A172 (cell line): ENCODE data around the gene VPS8. TPM values are rescaled to one million over a fixed set of nuclear protein-coding genes. Genes with fewer than 3 reads are reported as not detected.
"Not testable (repeated sequence)": the region's sequence is repeated elsewhere in the genome, so short reads cannot be mapped to it uniquely, and the experiment has no call there.

ENCODE experiments used
- DNase-seq: peaks from one replicate; pipeline ENCODE4 v3.0.0-alpha.2; 2015; ENCODE audit warnings: low spot score
- total RNA-seq: library from RNA; depleted of rRNA; stranded (reverse); fragments of >200 nt; shearing (Covaris generic); gene quantifications from 2 replicates; pipeline ENCODE4 v1.2.3, GENCODE V29; 2014

Gene VPS8
- total RNA-seq, 1 experiment from 2014 or later, result 47.7 TPM

DNA sequence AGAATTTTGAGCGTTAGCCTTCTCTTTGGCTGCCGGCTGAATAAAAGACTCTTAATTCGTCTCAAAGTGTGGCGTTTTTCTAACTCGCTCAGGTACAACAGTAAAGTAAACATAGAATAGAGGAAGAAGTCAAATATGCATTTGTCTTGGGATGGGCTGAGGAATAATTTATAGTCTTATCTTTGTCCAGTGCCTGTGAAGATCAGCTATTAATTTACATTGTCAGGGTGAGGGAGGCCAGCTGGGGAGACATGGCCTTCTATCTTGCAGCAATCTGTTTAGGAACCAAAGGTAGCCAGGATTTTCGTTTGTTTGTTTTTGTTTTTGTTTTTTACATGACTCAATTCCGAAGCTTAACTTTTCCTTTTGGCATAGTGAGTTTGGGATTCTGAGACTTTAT lies 100.2 kb downstream of the VPS8 start:
- DNase-seq, result no peak

GRCh38 chr3:184914628-184915027 lies 102.7 kb downstream of the VPS8 start:
- DNase-seq, result no peak

- DNase-seq, result no peak
Measured at GRCh38 chr3:184918750-184919149, 106.8 kb downstream of the VPS8 start.

DNA sequence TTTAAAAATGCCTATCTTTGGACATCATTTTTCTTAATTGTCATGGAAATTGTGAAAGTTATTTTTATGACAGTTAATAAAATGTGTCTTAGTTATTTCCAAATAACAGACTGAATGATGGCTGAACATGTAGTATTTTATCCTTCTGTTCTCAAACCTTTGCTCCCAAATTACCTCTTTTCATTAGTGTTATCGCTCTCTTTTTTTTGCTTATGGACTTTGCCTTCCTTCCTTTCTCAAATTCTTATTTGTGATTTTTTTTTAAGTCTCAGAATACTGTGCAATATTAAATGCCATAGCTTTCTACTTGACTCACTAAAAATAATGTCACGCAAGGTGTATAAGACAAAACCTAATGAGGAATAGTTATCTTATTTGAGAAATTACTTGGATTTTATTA lies 107.7 kb downstream of the VPS8 start:
- no peak for DNase-seq

DNA sequence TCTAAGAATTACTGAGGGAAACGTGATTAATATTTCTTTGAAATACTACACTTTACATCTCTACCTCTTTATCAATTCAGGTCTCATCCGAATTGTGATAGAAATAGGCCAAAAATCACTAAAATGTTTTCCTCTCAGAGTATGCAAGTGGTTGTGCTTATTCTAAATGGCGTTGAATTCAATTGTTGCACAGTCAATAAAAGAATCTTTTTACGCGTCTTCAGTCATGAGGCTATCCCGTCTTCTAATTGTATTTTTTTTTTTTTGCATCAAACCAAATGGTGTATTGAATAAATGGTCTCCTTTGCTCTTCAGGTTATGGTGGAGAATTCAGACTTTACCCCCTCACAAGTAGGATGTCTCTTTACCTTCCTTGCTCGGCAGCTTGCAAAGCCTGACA lies 112.6 kb downstream of the VPS8 start:
- DNase-seq, result no peak

GRCh38 chr3:184927796-184928315 lies 115.9 kb downstream of the VPS8 start:
- DNase-seq, result no peak

GRCh38 chr3:184932777-184933176 lies 120.8 kb downstream of the VPS8 start:
- DNase-seq, result no peak

DNA sequence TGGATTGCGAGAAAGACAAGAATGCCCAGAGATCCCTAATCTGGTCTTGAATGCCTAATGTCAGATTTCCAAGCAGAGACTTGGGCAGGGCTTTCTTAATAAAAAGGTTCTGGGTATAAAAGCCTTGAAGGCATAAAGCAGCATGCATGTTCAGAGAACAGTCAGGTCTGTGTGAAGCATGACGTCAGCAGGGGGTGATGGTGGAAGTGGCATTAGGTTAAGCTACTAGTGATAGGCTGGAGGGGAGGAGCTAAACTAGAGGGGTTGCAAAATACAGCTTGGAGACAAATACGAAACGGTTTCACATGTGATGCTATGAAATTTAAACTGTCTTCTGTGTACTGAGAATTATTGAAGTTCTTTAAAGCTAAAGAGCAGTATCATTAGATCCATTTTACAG lies 125.6 kb downstream of the VPS8 start:
- no peak for DNase-seq

DNA sequence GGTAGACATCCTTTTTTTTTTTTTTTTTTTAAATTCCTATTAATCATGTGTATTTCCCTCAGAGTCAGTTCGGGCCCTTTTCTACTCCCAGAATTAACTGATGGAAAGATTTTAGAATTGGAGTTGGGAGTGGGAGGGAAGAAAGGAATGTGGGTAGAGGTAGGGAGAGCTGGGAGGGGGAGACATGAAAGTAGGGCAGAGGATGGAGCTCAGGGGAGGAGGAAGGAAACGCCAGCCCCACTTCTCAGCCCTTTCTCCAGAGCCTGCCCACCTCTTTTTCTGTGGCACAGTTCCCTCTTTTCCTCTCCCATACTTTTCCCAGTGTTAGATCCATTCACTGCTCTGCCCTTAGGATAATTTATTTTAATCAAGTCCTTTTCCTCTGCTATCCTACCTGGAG lies 129.4 kb downstream of the VPS8 start:
- DNase-seq, result no peak

GRCh38 chr3:184942735-184943134 lies 130.8 kb downstream of the VPS8 start:
- DNase-seq, result no peak

GRCh38 chr3:184944241-184944640 lies 132.3 kb downstream of the VPS8 start:
- DNase-seq, result no peak

GRCh38 chr3:184945886-184946625 lies 134.1 kb downstream of the VPS8 start:
- no peak for DNase-seq

GRCh38 chr3:184946917-184947316 lies 135.0 kb downstream of the VPS8 start:
- no peak for DNase-seq

DNA sequence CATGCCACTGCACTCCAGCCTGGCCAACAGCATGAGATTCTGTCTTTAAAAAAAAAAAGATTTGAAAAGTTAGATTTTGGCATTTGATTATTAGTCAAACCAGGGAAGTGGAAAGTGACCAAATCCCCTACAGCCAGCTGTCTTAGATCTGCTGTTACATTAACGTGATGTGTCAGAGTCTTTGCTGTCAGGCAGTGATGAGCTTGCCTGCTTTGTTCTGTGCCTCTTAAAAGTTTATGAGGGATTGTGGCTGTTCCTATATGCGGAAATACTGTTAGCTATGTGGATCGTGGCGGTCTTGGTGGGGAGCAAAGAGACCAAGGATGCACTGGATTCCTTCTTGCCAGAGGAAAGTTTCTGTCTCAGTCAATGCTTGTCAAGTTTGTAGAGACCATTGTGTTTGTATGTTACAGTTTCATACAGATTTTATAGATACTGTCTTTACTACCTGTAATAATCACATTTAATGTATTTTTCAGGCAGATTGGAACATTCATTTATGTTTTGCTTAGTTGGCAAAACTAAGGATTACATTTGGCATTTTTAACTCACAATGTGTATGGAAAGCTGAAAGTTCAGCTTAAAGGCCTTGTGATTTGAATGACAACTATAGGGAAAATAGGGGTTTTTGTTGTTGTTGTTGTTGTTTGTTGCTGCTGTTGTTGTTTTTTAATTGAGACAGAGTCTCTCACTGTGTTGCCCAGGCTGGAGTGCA lies 137.4 kb downstream of the VPS8 start:
- DNase-seq, result no peak

- not testable (repeated sequence) for DNase-seq
Measured at GRCh38 chr3:184950816-184951215, 138.8 kb downstream of the VPS8 start.

DNA sequence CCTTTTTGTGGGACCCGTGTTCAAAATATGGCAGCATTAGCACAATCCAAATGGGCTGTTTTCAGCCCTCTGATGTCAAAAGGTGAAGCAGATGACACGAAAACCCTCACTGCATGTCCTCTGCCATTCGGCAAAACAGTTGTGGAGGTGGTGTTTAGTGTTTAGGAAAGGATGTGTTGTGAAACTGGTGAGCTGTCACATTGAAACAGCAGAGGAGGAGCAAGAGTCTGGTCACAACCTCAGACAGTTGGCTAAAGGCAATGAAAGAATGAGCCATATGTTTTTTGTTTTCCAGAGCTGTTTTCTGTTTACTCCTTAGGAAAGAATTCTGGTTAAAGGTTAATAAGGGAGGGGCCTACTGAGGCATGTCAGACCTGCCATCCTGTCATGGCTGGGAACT lies 140.7 kb downstream of the VPS8 start:
- DNase-seq, result no peak

DNA sequence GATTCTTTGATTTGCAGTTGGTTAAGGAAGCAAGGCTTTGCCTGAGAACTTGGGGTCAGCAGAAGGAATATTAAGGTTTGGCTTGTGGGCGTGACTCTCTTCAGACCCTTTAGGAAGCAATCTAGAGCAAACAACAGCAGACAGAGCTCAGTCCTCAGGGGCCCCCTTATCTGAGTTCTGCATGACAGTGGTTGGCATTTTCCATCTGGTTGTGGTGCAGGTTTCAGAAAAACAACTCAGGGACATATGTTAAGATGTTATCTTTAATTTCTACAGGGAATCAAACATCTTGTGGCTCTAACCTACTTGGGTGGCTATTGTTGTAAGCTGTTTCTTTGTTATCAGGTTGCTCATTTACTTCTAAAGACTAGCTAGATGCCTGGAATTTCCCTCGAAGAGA lies 141.4 kb downstream of the VPS8 start:
- no peak for DNase-seq

DNA sequence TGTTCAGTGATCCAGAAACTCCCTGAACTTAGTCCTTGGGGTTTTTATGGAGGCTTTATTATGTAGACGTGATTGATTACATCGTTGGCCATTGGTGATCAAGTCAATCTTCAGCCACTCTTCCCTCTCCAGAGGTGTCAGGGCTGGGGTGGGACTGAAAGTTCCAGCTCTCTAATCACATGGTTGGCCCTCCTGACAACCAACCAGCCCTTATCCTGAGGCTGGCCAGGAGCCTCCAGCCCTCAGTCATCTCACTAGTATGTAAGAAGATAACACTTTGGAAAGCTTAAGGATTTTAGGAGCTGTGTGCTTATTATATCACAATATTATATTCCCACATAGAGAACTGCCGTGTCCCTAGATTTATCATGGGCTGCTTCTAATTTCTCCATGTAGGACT lies 142.3 kb downstream of the VPS8 start:
- DNase-seq, result no peak

DNA sequence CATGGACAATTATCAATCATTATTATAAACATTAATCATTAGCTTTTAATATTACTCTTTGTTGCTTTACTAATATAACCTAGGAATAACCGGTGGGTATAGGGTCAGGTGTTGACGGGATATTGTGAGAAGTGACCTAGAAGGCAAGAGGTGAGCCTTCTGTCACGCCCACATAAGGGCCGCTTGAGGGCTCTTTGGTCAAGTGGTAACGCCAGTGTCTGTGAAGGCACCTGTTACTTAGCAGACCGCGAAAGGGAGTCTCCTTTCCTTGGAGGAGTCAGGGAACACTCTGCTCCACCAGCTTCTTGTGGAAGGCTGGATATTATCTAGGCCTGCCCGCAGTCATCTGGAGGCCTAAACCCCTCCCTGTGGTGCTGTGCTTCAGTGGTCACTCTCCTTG lies 142.9 kb downstream of the VPS8 start:
- not testable (repeated sequence) for DNase-seq

DNA sequence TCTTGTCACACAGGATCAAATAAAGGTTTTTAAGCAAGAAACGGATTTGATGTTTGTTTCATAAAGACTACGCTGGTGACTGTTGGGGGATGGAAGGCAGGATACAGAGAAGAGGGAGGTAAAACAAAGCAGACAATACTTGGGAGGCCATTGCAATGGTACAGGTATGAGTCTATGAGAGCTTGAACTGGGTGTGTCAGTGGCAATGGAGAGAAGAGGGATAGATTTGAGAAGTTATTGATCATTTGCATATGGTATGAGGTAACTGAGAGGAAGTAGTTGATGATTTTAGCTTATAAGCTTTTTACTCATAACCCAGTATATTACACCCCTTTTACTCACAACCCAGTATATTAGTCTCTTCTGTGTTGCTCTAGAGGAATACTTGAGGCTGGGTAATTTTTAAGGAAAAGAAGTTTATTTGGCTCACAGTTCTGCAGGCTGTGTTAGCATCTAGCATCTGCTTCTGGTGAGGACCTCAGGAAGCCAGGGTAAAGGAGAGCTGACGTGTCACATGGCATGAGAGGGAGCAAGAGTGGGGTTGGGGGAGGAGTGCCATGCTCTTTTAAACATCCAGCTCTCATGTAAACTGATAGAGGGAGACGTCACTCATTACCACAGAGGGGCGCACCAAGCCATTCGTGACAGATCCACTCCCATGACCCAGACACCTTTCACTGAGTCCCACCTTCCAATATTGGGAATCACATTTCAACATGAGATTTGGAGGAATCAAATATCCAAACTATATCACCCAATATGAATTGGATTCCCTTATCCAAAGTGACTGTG lies 153.9 kb downstream of the VPS8 start:
- no peak for DNase-seq

- no peak for DNase-seq
Measured at GRCh38 chr3:184968115-184968514, 156.1 kb downstream of the VPS8 start.

DNA sequence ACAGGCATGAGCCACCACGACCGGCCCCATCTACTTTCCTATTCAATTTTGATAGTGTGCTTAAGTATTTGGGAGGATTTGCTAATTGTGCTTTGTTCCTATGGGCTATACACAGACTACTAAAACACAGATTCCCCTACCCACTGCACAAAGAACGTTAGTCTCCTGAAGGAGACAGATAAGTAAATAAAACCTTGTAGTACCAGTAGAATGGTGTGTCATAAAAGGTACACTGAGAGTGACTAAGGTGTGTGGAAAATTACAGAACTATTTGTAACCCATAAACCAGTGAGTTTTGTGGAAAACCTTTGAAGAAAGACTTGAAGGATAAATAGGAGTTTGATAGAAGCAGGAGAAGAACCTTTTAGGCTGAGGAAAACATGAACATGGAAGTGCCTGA lies 158.2 kb downstream of the VPS8 start:
- no peak for DNase-seq
